Glomerular visceral epithelial cell (primary cell): ENCODE data around the gene RDH13.
"Not testable (repeated sequence)": the region's sequence is repeated elsewhere in the genome, so short reads cannot be mapped to it uniquely, and the experiment has no call there.

Experiments used
- DNase-seq: peaks from one replicate; pipeline ENCODE4 v3.0.0-alpha.2; 2016; ENCODE audit errors: extremely low spot score

Gene RDH13

DNA sequence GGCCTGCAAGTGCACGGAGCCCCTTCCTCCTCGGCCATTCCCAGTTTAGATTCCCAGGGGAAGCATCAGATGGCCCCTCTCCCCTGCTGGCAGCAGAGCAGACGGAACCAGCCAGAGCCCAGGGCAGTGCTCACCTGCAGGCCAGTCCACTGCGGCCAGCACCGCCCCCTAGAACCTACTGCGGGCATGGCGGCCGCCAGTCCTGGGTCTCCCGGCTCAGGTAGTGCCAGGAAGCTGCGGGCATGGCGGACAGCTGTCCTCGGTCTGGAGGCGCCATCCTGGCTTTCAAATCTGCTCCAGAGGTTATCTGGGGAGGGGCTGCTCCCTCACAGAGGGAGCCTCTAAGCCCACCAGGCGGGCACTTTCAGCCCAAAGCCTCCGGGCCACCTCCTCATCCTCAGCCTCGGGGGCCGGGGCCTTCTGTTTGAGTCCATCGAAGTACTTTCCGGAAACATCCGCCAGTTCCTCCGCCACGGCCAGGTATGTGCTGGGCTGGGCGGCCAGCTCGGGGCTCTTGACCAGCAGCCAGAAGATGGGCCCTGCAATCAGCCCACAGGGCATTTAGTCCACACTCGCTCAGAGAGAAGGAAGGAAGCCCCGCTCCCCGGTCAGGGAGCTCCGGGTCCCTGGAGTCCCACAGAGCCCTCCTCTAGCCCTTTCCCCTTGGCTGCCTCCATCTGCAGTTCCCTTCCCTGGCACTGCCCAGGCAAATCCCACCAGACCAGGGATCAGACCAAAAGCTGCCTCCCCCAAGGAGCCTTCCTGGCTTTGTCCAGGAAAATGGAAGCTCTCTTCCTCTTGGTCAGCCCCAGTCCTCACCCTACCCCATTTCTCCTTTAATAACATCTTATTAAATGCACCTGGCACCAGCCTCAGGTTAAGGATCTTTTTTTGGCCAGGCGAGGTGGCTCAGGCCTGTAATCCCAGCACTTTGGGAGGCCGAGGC, 17.9 kb downstream of the RDH13 start:
- no peak for DNase-seq

DNA sequence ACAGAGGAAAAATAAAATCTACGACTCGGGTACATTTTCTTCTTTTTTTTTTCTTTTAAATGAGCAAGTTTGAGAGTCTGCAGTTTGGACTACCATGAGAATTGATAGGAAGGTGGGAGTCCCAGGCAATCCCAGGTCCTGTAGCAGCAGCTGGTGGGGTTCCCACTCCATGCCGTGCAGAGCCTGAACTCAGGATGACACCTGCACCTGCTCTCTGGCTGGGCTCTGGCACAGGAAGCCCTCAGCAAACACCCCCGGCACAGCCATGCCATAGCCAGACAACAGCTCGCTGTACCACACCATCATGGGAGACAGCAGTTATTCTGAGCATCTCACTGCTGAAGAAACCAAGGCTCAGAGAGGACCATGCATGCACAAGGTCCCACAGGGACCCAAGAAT, 18.7 kb downstream of the RDH13 start:
- no peak for DNase-seq

DNA sequence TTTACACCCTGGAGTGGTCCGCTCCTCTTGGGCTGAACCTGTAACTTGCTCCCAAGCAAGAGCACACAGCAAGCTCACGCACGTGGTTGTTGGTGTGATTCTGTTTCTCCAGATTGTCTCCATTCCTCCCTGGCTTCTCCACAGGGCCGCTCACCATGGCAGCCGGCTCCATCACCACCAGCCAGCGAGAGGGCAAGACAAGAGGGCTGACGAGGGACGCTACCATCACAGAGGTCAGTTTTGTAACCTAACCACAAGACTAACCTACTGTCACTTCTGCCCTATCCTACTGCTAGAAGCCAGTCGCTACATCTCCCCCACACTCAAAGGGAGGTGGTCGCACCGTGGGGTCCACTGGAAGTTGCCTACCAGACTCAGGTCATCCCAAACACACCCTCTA, 20.3 kb downstream of the RDH13 start:
- DNase-seq, result no peak

DNA sequence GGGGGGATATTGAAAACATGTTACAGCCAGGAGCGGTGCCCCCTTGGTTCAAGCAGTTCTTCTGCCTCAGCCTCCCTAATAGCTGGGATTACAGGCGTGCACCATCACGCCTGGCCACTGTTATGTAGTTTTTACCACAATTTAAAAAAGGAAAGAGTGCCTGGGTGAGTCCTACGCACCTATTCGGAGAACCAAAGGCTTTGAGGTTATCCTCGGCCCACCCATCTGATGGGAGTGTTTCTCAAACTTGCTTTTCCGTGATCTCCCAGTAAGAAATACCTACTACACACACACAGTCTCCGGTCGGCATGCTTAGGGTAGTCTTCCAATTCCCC, 20.6 kb downstream of the RDH13 start:
- no peak for DNase-seq

DNA sequence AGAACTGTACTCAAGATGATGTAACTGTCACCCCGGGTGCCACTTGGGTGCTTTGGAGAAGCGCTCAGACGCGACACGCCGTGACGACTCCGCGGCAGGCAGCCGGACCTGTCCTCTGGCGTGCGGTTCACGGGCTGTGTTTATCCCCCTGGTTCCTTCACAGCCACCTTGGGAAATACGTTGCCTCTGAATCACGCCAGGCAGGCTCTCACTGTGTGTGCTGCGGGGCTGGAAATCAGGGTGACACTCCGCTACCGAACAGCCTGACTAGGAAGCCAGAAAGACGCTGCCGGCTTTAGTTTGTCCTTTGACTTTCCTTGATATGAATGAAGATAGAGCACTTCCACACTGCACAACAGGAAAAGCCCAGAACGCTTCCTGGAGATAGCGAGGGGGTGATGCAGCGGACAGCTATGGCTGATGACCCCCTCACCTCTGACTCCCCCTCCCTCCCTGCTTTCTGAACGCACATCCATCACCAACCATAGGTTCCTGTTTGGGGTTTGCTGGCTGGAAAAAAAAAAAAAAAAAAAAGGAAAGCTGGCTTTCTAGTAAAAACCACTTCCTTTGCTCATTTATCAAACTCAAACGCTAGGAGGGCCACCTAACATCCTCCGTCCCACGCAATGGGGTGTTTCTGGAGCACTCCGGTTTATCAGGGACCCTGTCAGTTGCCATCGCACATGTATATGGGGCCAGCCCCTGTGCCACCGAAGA, 21.2 kb downstream of the RDH13 start:
- no peak for DNase-seq

DNA sequence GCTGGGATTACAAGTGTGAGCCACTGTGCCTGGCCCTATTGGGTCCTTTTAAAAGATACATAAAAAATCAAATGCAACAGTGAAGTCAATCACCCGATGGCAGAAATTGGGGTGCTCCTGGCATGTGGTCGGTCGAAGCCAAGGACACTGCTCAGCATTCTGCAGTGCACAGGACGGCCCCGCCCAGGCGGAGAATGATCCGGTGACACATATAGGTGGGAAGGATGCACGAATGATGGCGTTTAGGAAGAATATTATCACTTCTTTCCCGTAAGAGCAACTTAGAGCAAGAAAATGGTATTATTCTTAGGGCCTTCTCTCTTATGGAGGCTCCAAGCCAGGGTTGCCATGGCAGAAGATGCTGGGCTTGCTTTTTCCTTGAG, 21.7 kb downstream of the RDH13 start:
- no peak for DNase-seq

DNA sequence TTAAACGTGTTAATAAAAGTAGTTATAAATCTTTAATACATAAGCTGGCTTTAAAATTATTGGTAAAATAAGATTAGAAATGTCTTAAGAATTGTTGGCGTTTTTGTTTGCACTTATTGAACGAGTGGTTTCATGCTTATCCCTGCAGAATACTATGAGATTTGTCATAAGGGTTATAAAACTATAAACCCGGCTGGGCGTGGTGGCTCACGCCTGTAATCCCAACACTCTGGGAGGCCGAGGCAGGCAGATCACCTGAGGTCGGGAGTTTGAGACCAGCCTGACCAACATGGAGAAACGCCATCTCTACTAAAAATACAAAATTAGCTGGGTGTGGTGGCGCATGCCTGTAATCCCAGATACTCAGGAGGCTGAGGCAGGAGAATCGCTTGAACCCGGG, 22.3 kb downstream of the RDH13 start:
- not testable (repeated sequence) for DNase-seq

DNA sequence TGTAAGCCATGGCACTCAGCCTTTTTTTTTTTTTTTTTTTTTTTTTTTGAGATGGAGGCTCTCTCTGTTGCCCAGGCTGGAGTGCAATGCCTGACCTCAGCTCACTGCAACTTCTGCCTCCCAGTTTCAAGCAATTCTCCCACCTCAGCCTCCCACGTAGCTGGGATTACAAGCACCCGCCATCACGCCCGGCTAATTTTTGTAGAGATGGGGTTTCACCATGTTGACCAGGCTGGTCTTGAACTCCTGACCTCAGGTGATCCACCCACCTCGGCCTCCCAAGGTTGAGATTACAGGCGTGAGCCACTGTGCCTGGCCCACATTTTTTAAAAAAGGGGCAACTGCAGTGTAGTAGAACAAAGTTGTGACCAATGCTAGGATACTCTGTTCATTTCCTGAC, 25.3 kb downstream of the RDH13 start:
- DNase-seq, result not testable (repeated sequence)

DNA sequence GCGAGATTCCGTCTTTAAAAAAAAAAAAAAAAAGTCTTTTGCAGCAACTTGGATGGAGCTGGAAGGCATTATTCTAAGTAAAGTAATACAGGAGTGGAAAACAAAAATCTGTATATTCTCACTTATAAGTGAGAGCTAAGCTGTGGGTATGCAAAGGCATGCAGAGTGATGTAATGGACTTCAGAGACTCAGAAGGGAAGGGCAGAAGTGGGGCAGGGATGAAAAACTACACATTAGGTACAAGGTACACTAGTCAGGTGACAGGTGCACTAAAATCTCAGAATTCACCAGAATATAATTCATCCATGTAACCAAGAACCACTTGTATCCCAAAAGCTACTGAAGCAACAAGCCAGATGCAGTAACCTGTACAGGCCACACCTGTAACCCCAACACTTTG, 26.9 kb downstream of the RDH13 start:
- DNase-seq, result no peak

DNA sequence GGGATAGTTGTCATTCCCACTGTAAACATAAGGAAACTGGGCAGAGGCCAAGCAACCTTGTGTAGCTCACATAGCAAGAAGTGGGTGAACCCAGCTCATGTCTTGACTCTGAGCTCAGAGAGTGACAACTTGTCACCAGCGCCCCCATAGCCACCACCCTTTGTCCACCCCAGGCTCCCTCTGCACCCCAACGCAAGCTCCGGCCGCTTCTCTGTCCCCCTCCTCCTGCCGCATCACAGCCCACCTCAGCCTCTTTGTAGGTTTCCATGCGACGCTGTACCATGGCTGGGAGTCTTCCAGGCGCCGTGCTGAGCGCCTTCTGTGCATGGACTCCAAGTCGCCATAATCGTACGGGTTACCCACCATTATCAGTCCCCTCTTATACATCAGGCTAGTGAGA, 28.2 kb downstream of the RDH13 start:
- DNase-seq, result no peak

DNA sequence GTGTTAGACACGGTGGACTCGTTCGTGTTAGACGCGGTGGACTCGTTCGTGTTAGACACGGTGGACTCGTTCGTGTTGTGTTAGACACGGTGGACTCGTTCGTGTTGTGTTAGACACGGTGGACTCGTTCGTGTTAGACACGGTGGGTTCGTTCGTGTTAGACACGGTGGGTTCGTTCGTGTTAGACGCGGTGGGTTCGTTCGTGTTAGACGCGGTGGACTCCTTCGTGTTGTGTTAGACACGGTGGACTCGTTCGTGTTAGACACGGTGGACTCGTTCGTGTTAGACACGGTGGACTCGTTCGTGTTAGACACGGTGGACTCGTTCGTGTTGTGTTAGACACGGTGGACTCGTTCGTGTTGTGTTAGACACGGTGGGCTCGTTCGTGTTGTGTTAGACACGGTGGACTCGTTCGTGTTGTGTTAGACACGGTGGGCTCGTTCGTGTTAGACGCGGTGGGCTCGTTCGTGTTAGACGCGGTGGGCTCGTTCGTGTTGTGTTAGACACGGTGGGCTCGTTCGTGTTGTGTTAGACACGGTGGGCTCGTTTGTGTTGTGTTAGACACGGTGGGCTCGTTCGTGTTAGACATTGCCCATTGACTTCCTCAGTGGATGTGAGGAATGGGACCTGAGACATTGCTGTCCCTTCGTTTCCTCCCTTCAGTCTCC, 29.8 kb downstream of the RDH13 start:
- not testable (repeated sequence) for DNase-seq

DNA sequence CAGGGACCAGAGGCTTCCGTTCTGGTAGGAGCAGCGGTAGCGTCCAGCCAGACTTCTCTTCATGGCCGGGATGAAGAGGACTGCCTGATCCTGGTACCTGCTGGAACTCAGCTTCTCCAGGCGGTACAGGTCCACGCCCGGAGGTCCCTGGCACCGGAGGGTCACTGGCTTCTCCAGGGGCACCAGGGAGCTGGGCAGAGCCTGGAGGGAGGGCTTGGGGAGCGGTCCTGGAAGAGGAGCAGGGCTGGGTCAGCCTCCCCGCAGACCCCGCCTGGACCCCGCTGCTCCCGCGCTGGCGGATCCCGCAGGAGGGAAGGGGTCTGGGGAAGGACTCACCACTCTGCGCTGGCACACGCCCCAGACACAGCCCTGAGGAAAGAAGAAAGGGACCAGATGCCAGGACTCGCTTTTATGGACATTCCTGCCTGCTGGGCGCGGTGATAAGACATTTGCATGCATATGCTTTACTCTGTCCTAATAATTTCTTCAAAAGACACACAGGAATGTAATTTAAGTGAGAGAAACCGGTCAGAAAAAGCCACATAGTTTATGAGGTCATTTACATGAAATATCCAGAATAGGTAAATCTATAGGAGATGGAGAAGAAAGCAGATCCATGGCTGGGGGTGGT, 30.7 kb downstream of the RDH13 start:
- DNase-seq, result no peak

DNA sequence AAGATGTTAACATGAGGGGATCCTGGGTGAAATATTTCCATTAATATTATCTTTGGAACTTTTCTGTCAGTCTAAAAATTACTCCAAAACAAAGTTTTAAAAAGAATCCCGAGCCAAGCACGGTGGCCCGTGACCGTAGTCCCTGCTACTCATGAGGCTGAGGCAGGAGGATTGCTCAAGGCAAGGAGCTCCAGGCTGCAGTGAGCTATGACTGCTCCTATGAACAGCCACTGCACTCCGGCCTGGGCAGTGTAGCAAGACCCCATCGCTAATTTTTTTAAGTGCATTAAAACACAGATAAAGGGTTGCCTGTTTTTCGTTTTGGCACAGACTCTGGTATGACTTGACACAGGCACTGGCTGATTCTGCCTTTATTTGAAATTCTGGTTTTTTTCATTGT, 31.8 kb downstream of the RDH13 start:
- DNase-seq, result no peak

DNA sequence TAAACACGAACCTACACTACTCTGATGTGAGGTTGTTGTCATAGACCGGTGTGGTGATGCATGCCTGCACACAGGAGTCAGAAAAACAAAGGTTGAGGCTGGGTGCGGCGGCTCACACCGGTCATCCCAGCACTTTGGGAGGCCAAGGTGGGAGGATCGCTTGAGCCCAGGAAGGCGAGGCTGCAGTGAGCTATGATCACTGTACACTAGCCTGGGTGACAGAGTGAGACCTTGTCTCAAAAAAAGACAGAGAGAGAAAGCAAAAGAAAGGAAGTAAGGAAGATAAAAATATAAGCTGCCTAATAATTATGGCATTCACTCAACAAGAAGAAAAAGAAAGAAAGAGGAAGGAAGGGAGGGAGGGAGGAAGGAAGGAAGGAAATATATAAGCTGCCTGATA, 34.2 kb downstream of the RDH13 start:
- no peak for DNase-seq

DNA sequence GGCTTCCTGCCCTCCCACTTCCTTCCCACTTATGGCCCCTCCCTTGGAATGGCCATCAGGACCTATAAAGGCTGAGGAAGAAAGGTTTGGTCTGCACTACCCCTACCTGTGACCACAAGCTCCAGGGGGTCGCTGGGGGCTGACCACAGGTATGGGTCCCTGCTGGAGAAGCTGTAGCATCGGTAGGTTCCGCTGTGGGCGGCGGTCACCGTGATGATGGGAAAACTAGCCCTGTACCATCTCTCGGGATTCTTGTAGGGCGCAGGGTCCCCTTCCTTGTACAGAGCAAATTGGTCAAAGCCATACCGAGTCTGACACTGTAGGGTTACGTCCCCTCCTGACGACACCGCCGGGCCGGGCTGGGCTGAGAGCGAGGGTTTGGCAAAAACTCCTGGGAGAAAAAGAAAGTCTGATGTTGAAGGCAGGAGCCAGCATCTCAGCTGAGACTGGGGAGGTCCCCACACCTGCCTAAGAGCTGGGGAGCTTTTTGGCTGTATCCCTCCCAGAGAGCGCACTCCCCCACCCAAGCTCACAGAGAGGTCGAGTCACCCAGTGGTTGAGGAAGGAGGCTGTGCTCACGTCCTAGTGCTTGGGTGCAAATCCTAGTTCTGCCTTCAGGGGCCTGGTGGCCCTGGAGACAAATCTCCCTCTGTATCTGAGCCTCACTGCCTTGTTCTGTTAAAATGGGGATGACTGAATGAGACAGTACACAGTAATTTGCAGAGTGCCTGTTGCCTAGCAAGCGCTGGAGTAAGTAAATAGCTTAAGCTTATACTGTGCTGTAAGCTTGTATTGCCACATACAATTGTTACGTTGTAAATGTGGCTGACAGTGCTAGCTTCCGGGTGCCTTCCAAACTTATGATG, 35.2 kb downstream of the RDH13 start:
- no peak for DNase-seq

DNA sequence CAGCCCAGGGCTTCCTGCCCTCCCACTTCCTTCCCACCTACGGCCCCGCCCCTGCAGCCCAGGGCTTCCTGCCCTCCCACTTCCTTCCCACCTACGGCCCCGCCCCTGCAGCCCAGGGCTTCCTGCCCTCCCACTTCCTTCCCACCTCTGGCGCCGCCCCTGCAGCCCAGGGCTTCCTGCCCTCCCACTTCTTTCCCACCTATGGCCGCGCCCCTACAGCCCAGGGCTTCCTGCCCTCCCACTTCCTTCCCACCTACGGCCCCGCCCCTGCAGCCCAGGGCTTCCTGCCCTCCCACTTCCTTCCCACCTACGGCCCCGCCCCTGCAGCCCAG, 35.8 kb downstream of the RDH13 start:
- DNase-seq, result not testable (repeated sequence)

DNA sequence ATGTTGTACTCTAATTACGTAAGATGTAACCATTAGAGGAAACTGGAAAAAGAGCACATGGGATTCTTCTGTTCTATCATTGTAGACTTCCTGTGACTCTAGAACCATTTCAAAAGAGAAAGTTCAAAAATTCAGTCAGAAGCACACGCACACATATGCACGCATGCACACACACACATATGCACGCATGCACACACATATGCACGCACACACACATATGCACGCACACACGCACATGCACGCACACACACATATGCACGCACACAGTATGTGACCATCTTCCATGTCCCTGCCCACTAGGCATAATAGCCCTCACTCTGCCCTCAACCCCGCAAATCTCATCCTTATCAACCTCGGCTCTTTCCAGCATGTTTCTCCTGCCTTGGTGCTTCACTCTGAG, 38.8 kb downstream of the RDH13 start:
- no peak for DNase-seq

DNA sequence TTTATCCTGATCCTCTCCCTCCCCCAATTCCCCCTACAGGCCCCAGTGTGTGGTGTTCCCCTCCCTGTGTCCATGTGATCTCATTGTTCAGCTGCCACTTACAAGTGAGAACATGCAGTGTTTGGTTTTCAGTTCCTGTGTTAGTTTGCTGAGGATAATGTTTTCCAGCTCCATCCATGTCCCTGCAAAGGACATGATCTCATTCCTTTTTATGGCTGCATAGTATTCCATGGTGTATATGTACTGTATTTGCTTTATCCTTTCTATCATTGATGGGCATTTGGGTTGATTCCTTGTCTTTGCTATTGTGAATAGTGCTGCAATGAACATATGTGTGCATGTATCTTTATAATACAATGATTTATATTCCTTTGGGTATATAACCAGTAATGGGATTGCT, 42.6 kb downstream of the RDH13 start:
- DNase-seq, result not testable (repeated sequence)

DNA sequence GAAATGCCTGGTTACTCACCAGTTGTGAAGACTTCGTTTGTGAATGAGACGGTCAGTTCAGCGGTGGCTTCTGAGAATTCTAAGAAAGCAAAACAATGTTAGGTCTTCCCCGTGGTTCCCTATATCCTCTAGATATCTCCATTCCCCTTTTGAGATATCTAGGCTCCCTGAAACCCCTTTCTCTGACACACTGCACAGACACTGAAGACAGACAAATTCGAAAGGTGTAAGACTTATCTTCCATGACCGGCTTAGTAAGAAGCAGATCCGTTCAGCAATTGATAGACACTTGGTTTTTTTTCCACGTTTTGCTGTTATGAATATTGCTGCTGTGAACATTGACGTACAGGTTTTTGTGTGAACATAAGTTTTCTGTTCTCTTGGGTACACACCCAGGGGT, 44.3 kb downstream of the RDH13 start:
- no peak for DNase-seq

DNA sequence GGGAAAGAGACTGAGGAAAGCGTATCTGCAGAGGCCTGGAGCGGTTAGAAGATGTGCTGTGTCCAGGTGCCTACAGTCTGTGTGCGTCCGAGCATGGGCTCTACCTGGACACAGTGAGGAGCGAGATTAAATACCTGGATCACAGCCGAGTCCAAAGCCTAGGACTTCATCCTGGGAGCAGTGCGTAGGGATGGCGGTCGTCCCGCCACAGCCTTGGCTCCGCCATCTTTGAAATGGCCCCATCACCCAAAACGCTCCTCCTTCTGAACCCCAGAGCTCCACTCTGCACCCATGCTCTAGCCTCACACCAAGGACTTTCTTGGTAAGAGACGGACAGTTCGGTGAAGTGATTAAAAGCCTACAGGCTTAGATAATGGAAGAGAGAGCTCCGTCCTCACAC, 44.7 kb downstream of the RDH13 start:
- no peak for DNase-seq

DNA sequence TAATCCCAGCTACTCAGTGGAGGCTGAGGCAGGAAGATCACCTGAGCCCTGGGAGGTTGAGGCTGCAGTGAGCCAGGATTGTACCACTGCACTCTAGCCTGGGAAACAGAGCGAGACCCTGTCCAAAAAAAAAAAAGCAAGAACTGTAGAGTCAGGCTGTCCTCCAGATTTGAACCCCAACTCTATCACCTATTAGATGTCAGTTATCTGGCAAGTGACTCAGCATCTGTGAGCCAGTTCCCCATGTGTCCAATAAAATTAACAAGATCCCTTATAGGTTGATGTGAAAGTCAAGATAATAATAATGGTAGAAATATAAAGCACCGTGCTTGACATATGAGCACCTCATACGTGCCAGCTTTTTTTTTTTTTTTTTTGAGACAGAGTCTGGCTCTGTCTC, 46.9 kb downstream of the RDH13 start:
- DNase-seq, result no peak

DNA sequence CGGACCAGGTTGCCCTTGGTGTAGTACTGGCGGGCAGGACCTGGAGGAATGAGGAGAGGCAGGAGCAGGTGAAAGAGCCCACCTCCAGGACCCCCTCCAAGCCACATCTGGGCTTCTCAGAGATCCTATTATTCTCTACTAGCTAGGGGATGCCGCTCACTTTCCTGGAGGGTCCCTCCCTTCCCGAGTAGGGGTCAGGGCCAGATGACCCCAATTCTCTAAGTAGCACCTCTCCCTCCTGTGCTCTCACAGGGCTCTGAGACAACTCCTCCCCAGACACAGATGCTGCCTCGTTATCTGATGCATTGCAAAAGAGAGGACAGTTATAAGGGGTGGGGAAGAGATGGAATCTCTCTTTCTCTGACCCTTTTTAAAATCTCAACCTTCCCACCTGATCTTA, 47.8 kb downstream of the RDH13 start:
- DNase-seq, result no peak
